Endometrial microvascular endothelial cells (primary cell): Measurements from ENCODE around the gene CDKAL1. TPM values are rescaled to one million over a fixed set of nuclear protein-coding genes. Genes with fewer than 3 reads are reported as not detected.

ENCODE experiments used
- in situ Hi-C: cut with HindIII; loops from 2 replicates; pipeline ENCODE4 v1.10.0; 2017; ENCODE audit warnings: low sequenced_read_pairs, low pct_unique_long_range_greater_than_20kb; ENCODE audit errors: inconsistent ontology term
- total RNA-seq: library from RNA; depleted of rRNA; stranded (reverse); fragments of >200 nt; gene quantifications from one replicate; pipeline ENCODE4 v1.2.3, GENCODE V29; 2015; ENCODE audit errors: inconsistent ontology term

Gene CDKAL1
- total RNA-seq, 1 donor from 2014 or later, result 15.4 TPM

GRCh38 chr6:20542927-20543602 is 8.8 kb downstream of the CDKAL1 start:
- in situ Hi-C loops, result loop anchor here (25.0 kb wide), 1 partner anchor 131 kb away; the partner anchor contains the start of gene E2F3

GRCh38 chr6:20548264-20548663 is 14.0 kb downstream of the CDKAL1 start:
- in situ Hi-C loops, result loop anchor here (25.0 kb wide), 1 partner anchor 136 kb away; the partner anchor contains the start of gene E2F3

DNA sequence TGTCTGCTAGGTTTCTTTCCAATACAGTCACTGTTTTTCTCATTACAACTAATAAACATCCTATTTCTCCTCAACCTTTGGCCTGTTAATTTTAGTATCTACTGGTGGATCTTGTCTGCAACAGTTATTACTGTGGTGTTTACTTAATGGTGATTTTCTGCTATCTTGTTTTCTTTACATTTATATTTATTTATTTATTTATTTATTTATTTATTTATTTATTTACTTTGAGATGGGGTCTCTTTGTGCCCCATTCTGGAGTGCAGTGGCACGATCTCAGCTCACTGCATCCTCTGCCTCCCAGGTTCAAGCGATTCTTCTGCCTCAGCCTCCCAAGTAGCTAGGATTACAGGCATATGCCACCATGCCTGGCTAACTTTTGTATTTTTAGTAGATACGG is 15.1 kb downstream of the CDKAL1 start:
- in situ Hi-C loops, result loop anchor here (25.0 kb wide), 1 partner anchor 137 kb away; the partner anchor contains the start of gene E2F3

GRCh38 chr6:20554326-20554725 is 20.1 kb downstream of the CDKAL1 start:
- in situ Hi-C loops, result loop anchor here (25.0 kb wide), 1 partner anchor 1033 kb away; the partner anchor contains the start of gene SOX4

DNA sequence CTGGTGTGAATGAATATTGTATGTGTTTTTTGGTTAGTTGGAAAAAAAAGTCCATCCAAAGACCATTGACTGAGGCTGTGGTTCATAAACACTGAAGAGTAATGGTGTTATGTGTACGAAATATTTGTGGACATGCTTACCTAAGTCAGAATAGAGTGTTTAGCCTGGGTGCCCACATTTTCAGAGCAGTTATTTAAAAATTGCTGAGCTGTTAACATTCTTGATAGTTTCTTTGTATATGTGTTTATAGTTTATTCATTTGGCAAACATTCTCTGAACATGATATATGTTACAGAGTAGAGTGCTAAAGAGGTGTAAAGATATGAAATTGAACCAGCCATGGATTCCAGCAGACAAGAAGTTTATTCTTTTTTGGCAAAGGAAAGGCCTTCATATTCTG is 20.6 kb downstream of the CDKAL1 start:
- in situ Hi-C loops, result loop anchor here (25.0 kb wide), 1 partner anchor 1032 kb away; the partner anchor contains the start of gene SOX4

- in situ Hi-C loops, result loop anchor here (25.0 kb wide), 1 partner anchor 1027 kb away; the partner anchor contains the start of gene SOX4
These were observed 25.8 kb downstream of the CDKAL1 start for GRCh38 chr6:20559924-20560551.

- in situ Hi-C loops, result loop anchor here (25.0 kb wide), 1 partner anchor 1024 kb away; the partner anchor contains the start of gene SOX4
These were observed 29.1 kb downstream of the CDKAL1 start for GRCh38 chr6:20563377-20563776.

DNA sequence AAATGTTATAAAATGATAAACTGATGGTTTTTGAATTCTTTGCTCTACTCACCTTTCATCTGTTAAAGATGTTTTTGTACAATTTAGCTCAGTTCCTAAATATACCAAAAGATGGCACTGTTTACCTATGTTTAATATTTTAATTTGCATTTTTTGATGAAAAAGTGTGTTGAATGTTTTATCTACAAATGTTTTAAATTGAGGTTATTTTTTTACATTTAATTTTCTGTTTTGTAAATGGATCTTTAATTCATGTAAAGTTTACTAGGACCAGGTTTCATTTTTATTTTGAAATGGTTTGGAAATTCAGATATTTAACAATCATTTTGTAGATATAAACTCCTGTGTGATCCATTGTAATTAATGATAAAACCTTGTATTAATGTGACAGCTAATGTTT is 30.0 kb downstream of the CDKAL1 start:
- in situ Hi-C loops, result loop anchor here (25.0 kb wide), 1 partner anchor 1023 kb away; the partner anchor contains the start of gene SOX4

DNA sequence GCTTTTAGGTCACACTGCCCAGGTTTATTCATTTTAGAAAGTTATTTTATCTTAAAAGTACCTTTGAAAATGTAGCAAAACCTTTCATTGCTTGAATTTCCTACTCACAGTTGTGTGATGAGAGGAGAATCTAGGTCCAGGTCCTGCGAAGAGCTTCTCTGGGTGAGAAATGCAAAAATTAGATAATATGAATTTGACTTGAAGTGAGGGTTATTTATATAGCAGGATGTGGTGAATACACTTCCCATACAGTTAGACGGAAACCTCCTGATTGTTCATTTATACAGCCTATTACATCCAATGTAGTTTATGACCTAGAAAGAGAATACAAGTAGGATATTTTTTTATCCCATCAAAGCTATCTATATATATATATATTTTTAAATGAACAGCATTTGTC is 30.5 kb downstream of the CDKAL1 start:
- in situ Hi-C loops, result loop anchor here (25.0 kb wide), 1 partner anchor 1023 kb away; the partner anchor contains the start of gene SOX4

- in situ Hi-C loops, result loop anchor here (25.0 kb wide), 1 partner anchor 1022 kb away; the partner anchor contains the start of gene SOX4
These were observed 31.1 kb downstream of the CDKAL1 start for GRCh38 chr6:20565342-20565741.

DNA sequence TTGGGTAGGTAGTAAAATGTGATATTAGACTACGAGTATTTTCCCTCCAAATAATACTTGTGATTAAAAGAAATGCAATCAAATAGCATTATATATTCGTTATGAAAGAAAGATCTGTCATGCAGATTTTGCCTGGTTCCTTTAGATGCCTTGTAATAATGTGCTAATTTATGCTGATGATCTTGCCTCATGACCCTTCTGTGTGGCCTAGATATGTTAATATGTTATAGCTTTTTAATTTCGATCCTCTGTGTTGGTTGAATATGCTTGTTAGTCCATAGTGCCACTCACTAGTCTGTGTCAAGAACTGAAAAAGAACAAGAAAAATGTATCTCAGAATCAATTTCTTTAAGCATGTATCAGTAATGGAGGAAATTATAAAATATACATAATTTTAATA is 31.9 kb downstream of the CDKAL1 start:
- in situ Hi-C loops, result loop anchor here (25.0 kb wide), 1 partner anchor 1021 kb away; the partner anchor contains the start of gene SOX4

GRCh38 chr6:20569000-20569610 is 34.8 kb downstream of the CDKAL1 start:
- in situ Hi-C loops, result loop anchor here (25.0 kb wide), 1 partner anchor 1018 kb away; the partner anchor contains the start of gene SOX4

GRCh38 chr6:20571261-20571660 is 37.0 kb downstream of the CDKAL1 start:
- in situ Hi-C loops, result loop anchor here (25.0 kb wide), 1 partner anchor 1016 kb away; the partner anchor contains the start of gene SOX4

GRCh38 chr6:20572288-20572687 is 38.0 kb downstream of the CDKAL1 start:
- in situ Hi-C loops, result loop anchor here (25.0 kb wide), 1 partner anchor 1015 kb away; the partner anchor contains the start of gene SOX4

DNA sequence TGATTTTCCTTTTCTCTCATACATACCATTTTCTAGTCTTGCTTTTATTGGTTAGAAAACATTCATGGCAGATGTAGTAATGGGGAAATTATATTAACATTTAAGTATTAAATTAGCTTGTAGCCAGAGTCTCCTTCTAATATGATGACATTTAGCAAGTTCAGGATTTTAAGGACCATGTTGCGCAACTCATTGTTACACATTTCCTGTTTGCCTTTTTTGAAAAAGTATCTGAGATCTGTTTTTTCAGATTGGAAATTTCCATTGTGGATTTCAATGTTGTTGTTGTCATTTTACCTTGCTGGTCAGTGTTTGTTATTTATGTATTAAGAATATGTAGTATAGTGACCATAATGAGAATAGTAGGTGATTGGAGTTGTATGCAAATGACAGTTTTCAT is 38.7 kb downstream of the CDKAL1 start:
- in situ Hi-C loops, result loop anchor here (25.0 kb wide), 1 partner anchor 1014 kb away; the partner anchor contains the start of gene SOX4

DNA sequence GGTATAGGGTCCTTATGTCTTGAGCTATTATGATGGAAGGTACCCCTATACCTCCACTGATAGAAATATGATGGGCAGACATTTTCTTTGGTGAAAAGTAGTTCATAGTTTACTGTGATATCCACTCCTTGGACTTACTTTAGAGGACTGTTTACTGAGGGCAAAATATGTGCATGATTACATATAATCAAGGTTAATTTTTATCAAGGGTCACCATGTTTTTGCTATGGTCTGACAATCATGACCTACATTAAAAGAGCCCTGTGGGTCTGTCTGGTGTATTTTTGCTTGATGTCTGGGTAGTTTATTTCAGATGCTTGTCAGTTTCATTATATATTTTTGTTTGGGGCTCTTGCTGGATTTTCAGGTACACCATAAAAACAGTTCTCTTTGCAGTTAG is 40.1 kb downstream of the CDKAL1 start:
- in situ Hi-C loops, result loop anchor here (25.0 kb wide), 1 partner anchor 1013 kb away; the partner anchor contains the start of gene SOX4

DNA sequence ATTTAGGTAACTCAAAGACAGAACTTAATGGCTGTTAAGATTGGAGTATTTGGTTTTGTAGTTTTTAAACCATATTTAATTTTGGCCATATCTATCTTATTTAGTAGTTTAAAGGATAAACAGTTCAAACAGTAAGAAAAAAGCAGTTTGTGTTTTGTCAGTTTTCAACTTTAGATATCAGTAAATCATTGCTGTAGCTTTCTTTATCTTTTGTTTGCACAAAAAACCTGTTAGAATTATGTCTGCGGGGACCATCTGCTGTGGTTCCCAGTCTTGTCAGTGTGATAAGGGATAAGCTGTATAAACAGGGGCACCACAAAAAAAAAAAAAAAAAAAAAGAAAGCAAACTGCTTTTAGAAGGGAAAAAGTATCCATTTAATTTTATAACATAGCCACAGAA is 40.9 kb downstream of the CDKAL1 start:
- in situ Hi-C loops, result no loop called here

- in situ Hi-C loops, result no loop called here
These were observed 41.6 kb downstream of the CDKAL1 start for GRCh38 chr6:20575704-20576451.
